ENCODE results near the gene PPTC7.
A peak's percentile ranks its signal among the peaks of the same experiment; 100 is the strongest.
"Not testable (repeated sequence)": the region's sequence is repeated elsewhere in the genome, so short reads cannot be mapped to it uniquely, and the experiment has no call there.

The PPTC7 gene

DNA sequence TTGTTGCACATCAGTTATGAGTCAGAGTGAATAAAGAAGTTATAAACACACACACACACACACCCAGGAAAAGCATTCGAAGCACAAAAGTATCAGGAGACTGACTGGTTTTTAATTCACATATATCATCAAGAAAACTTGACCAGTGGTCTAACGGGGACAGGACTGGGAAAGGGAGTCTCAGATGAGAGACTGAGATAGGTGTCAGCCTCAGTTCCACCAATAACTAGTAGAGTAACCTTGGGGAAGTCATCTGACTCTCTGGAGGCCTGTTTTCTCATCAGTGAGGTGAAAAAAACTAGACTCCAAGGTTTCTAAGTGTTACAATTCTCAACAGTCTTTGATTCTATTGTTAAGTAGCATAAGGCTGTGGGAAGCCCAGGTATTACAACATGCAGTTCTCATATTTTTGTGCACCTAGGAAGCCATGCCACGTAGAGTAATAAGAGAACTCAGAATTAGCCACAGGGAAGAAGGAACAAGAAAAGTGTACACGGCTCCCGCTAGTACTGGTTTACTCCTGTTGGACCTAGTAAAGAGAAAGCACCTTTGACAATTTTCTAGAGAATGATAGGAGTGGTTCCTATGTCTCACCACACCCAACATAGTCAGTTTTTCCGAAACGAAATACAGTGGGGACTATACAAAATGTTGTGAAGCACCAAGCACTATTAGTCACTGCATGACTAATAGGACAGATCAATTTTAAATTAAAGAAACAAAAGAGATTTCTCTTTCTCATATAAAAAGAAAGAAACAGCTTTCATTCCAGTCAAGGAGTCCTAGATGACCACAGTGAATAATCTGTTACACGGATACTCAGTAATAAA lies 5.0 kb downstream of the PPTC7 start:
- Mint-ChIP-seq H3K9me3 (peaks cover 4% of the 10 kb centered on the region), H3K36me3 (ENCODE audit: low read depth) (peaks cover 34% of the 10 kb centered on the region), H3K27me3 (ENCODE audit: low read depth) (no peaks in the 10 kb centered on the region)

DNA sequence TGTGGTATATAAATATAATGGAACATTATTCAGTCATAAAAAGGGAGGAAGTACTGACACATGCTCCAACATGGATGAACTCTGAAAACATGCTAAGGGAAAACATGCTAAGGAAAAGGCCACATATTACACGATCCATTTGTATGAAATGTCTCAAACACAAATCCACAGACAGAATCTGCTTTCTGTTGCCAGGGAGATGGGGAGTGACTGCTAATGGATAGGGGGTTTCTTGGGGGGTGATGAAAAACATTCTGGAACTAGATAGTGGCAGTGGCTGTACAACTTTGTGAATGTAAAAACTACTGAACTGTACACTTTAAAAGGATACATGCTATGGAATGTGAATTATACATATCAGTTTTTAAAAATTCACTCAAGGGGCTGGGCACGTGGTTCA lies 6.6 kb downstream of the PPTC7 start:
- Mint-ChIP-seq H3K4me3 (peak overlapping the region; percentile 62), H3K9me3 (peaks cover 16% of the 10 kb centered on the region), H3K4me1 (ENCODE audit: low read depth) (peaks cover 58% of the 10 kb centered on the region), H3K36me3 (ENCODE audit: low read depth) (peaks cover 42% of the 10 kb centered on the region), H3K27ac (peak overlapping the region; percentile 77), H3K27me3 (ENCODE audit: low read depth) (no peaks in the 10 kb centered on the region)
- DNase-seq (ENCODE audit: low spot score), result no peak

More for the DNA sequence above, 5.0 kb downstream of the PPTC7 start:
- peak overlapping the region; percentile 100 for H3K27ac Mint-ChIP-seq
- H3K4me3 Mint-ChIP-seq, result peak overlapping the region; percentile 98
- DNase-seq (ENCODE audit: low spot score), result peak; percentile 68
- H3K4me1 Mint-ChIP-seq (ENCODE audit: low read depth), result peaks cover 60% of the 10 kb centered on the region

DNA sequence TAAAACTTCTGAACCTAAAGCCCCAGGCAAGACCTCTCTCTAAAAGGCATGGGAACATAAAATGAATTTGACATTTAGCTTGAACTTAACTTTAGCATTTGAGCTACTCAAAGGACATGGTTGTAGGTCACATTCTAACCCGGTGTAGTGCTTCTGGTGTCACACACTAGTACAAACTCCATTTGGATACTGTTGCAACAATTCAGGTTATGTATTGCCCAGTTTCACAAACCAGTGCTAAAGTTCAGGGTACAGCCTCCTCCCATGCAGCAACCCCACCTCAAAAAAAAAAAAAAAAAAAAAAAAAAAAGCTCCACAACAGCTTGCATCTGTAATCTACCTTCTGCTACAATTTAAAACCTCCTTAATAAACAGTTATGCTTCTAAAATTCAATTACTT lies 7.8 kb downstream of the PPTC7 start:
- Mint-ChIP-seq H3K4me3 (no peak overlapping the region), H3K9me3 (peaks cover 19% of the 10 kb centered on the region), H3K4me1 (ENCODE audit: low read depth) (peaks cover 46% of the 10 kb centered on the region), H3K27ac (peak overlapping the region; percentile 24), H3K36me3 (ENCODE audit: low read depth) (peaks cover 41% of the 10 kb centered on the region), H3K27me3 (ENCODE audit: low read depth) (no peaks in the 10 kb centered on the region)
- no peak for DNase-seq (ENCODE audit: low spot score)

DNA sequence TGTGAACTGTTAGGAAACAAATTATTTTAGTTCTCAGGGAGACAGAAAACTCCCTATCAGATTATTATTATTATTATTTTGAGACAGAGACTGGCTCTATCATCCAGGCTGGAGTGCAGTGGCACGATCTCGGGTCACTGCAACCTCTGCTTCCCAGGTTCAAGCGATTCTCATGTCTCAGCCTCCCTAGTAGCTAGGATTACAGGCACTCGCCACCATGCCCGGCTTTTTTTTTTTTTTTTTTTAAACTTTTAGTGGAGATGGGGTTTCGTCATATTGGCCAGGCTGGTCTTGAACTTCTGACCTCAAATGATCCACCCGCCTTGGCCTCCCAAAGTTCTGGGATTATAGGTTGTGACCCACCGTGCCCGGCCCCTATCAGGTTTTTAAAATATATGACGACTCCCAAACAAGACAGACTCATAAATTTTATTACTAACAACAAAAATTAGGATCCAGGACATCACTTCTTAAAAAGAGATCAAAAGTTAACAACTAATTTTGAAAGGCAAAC lies 8.3 kb downstream of the PPTC7 start:
- Mint-ChIP-seq H3K4me1 (ENCODE audit: low read depth) (peaks cover 43% of the 10 kb centered on the region), H3K36me3 (ENCODE audit: low read depth) (peaks cover 42% of the 10 kb centered on the region), H3K9me3 (peaks cover 22% of the 10 kb centered on the region)
- not testable (repeated sequence) for H3K27me3 Mint-ChIP-seq (ENCODE audit: low read depth); H3K27ac Mint-ChIP-seq; H3K4me3 Mint-ChIP-seq; DNase-seq (ENCODE audit: low spot score)

DNA sequence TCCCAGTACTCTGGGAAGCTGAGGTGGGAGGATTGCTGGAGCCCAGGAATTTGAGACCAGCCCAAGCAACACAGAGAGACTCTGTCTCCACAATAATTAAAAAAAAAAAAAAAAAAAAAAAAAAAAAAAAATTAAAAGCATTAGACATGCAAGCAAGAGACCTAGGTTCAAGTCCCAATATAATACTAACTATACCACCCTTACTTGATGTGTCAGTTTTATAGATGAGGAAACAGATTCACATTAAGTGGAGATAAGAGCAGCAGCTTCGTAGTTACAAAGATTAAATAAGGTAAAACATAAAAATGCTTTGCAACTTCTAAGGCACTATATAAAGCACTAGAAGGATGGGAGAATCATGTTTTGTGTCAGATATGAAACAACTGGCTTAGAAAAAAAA lies 9.1 kb downstream of the PPTC7 start:
- no peak overlapping the region for H3K27ac Mint-ChIP-seq
- DNase-seq (ENCODE audit: low spot score), result no peak
- no peak overlapping the region for H3K4me3 Mint-ChIP-seq
- peaks cover 46% of the 10 kb centered on the region for H3K36me3 Mint-ChIP-seq (ENCODE audit: low read depth)
- peaks cover 26% of the 10 kb centered on the region for H3K9me3 Mint-ChIP-seq
- peaks cover 37% of the 10 kb centered on the region for H3K4me1 Mint-ChIP-seq (ENCODE audit: low read depth)
- no peaks in the 10 kb centered on the region for H3K27me3 Mint-ChIP-seq (ENCODE audit: low read depth)

DNA sequence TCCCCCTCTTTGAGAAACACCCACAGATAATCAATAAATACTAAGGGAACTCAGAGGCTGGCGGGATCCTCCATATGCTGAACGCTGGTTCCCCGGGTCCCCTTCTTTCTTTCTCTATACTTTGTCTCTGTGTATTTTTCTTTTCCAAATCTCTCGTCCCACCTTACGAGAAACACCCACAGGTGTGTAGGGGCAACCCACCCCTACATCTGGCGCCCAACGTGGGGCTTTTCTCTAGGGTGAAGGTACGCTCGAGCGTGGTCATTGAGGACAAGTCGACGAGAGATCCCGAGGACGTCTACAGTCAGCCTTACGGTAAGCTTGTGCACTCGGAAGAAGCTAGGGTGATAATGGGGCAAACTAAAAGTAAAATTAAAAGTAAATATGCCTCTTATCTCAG lies 12.3 kb downstream of the PPTC7 start:
- DNase-seq (ENCODE audit: low spot score); H3K27ac Mint-ChIP-seq; H3K4me3 Mint-ChIP-seq; H3K27me3 Mint-ChIP-seq (ENCODE audit: low read depth): not testable (repeated sequence)
- H3K36me3 Mint-ChIP-seq (ENCODE audit: low read depth), result peaks cover 52% of the 10 kb centered on the region
- H3K4me1 Mint-ChIP-seq (ENCODE audit: low read depth), result peaks cover 30% of the 10 kb centered on the region
- peaks cover 31% of the 10 kb centered on the region for H3K9me3 Mint-ChIP-seq

DNA sequence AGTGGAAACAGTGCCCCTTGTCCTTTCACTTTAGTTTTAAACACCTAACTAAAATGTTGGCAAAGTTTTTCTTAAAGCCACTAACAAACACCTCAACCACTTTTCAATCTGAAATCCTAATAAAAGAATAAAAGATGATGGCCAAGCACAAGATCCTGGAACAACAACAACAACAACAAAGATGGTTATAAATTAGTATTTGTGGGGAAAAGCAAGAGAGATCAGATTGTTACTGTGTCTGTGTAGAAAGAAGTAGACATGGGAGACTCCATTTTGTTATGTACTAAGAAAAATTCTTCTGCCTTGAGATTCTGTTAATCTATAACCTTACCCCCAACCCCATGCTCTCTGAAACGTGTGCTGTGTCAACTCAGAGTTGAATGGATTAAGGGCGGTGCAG lies 13.3 kb downstream of the PPTC7 start:
- not testable (repeated sequence) for H3K27ac Mint-ChIP-seq; H3K4me3 Mint-ChIP-seq; H3K27me3 Mint-ChIP-seq (ENCODE audit: low read depth); DNase-seq (ENCODE audit: low spot score)
- peaks cover 29% of the 10 kb centered on the region for H3K4me1 Mint-ChIP-seq (ENCODE audit: low read depth)
- H3K36me3 Mint-ChIP-seq (ENCODE audit: low read depth), result peaks cover 46% of the 10 kb centered on the region
- peaks cover 31% of the 10 kb centered on the region for H3K9me3 Mint-ChIP-seq

DNA sequence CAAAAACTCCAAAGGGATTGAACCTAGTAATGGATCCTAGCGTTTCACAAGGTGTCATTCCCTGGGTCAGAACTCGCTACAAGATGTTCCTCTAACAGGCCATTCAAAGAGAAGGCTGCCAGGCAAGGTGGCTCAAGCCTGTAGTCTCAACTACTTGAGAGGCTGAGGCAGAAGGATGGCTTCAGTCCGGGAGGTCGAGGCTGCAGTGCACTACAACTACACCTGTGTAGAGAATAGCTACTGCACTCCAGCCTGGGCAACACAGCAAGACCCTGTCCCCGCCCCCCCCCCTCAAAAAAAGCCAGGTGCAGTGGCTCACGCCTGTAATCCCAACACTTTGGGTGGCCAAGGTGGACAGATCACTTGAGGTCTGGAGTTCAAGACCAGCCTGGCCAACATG lies 14.4 kb downstream of the PPTC7 start:
- H3K4me1 Mint-ChIP-seq (ENCODE audit: low read depth), result peaks cover 32% of the 10 kb centered on the region
- H3K36me3 Mint-ChIP-seq (ENCODE audit: low read depth), result peaks cover 49% of the 10 kb centered on the region
- H3K9me3 Mint-ChIP-seq, result peaks cover 31% of the 10 kb centered on the region
- no peak overlapping the region for H3K27ac Mint-ChIP-seq
- no peak for DNase-seq (ENCODE audit: low spot score)
- H3K27me3 Mint-ChIP-seq (ENCODE audit: low read depth), result no peaks in the 10 kb centered on the region
- H3K4me3 Mint-ChIP-seq, result no peak overlapping the region

DNA sequence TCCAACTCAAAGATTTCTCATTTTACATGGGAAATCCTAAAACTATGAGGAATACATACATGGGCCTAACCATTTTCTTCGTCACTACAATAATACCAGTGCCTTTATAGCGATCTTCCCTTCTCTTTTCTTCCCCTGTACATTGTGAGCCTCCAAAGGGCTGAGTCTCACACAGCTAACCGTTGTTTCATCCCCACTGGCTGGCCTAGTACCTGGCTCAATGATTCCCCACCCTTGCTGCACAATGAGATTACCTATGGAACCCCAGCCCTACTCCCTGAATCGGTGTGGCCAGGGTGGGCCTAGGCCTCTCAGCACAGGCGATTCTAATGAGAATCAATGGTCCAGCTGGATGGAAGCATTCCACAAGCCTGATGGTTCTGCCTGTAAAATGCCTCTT lies 16.1 kb downstream of the PPTC7 start:
- Mint-ChIP-seq H3K9me3 (peaks cover 20% of the 10 kb centered on the region), H3K4me1 (ENCODE audit: low read depth) (peaks cover 36% of the 10 kb centered on the region), H3K27me3 (ENCODE audit: low read depth) (no peaks in the 10 kb centered on the region), H3K4me3 (no peak overlapping the region), H3K36me3 (ENCODE audit: low read depth) (peaks cover 38% of the 10 kb centered on the region), H3K27ac (no peak overlapping the region)
- no peak for DNase-seq (ENCODE audit: low spot score)

DNA sequence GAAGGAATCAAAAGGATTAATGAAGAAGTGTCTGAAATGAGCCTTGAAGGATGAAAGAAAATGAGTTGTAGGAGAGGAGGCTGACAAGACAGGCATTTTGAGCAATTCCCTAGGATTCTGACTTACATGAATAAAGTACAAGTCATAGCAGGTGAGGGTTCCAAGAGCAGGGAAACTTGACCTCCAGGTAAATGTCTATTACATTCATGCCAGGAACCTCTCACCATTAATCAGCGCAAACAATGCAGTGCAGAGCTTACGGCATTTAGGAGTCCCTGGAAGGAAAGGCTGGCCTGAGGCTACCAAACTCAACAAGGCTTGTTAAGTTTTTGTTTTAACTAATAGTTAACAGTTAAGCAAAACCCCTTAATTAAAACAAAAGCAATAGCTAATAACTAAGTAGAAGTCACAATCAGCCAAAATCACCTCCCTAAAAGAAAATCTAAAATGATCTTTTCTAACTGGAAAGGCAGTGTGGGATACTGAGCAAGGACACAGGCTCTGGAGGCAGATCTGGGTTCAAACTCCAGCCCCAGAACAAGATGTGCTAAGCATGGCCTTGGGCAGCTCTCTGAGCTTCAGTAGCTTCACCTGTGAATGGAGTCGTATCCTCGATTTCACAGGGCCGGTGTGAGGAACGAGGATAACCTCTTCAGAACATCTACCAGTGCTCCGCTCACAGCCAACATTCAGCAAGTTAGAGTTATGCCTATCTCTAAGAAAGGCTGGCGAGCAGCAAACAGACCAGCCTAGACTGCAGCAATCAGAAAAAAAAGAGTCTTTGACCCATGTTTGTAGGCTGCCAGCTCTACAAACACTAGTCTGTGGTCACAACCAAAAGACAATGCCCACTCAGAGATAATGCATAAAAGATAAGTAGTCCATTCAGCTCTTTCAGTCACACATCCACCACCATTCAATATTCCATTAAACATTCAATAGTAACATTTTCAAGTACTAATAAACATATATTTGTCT lies 16.9 kb downstream of the PPTC7 start:
- Mint-ChIP-seq H3K36me3 (ENCODE audit: low read depth) (peaks cover 34% of the 10 kb centered on the region), H3K27me3 (ENCODE audit: low read depth) (no peaks in the 10 kb centered on the region), H3K9me3 (peaks cover 12% of the 10 kb centered on the region), H3K4me3 (no peak overlapping the region), H3K4me1 (ENCODE audit: low read depth) (peaks cover 41% of the 10 kb centered on the region), H3K27ac (peak overlapping the region; percentile 64)
- no peak for DNase-seq (ENCODE audit: low spot score)

DNA sequence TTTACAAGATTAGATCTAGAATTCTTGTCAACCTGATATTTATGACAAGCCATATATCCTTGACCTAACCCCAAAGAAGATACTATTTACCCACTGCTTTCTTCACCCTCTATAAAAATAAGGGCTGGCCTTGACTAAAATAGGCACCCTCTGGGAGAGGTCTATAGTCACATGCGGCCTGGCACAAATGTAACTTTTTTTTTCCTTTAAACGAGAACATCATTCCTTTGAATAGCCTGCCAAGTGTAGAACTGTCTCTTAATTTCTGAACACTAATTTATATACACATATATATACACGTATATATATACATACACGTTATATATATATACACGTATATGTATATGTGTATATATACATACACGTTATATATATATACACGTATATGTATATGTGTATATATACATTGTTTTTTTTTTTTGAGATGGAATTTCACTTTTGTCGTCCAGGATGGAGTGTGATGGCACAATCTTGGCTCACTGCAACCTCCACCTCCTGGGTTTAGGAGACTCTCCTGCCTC lies 18.6 kb downstream of the PPTC7 start:
- DNase-seq (ENCODE audit: low spot score), result no peak
- Mint-ChIP-seq H3K36me3 (ENCODE audit: low read depth) (peaks cover 36% of the 10 kb centered on the region), H3K27me3 (ENCODE audit: low read depth) (no peaks in the 10 kb centered on the region), H3K27ac (peak overlapping the region; percentile 84), H3K9me3 (peaks cover 7% of the 10 kb centered on the region), H3K4me3 (no peak overlapping the region), H3K4me1 (ENCODE audit: low read depth) (peaks cover 45% of the 10 kb centered on the region)

DNA sequence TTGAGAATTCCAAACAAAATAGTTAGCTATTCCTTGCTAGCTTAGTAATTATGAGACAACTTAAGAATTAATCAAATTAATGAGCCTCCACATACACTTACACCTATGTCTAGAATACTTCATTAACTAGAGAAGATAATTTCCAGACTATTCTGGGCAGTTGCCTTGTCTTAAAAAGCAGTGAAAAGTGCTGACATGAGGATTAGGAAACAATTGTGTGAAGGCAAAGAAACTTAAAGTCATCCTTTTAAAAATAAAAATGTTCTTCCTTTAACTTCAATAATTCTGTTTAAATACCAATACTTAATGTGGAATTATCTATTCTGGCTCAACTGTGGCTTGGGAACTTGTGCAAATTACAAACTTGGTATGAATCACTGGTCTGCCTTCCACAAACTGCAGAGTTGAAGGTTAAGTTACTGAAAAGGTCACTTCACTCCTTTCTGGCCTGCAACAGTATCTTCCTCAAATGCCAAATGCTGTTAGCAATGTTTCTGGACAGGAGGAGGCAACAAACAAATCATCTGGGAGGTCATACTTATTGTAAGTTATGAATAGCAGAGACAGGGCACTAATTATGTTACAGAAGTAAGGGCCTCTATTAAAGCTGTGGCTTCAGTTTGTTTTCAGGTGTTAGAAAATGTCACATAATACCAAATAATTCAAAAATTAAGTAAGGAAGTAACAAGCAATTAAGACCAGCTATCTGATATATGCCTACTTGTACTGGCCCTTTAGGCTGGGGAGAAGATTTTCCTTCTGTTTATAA lies 19.2 kb downstream of the PPTC7 start:
- Mint-ChIP-seq H3K27me3 (ENCODE audit: low read depth) (no peaks in the 10 kb centered on the region), H3K36me3 (ENCODE audit: low read depth) (peaks cover 37% of the 10 kb centered on the region), H3K27ac (peak overlapping the region; percentile 84), H3K9me3 (peaks cover 5% of the 10 kb centered on the region), H3K4me3 (no peak overlapping the region), H3K4me1 (ENCODE audit: low read depth) (peaks cover 45% of the 10 kb centered on the region)
- no peak for DNase-seq (ENCODE audit: low spot score)

DNA sequence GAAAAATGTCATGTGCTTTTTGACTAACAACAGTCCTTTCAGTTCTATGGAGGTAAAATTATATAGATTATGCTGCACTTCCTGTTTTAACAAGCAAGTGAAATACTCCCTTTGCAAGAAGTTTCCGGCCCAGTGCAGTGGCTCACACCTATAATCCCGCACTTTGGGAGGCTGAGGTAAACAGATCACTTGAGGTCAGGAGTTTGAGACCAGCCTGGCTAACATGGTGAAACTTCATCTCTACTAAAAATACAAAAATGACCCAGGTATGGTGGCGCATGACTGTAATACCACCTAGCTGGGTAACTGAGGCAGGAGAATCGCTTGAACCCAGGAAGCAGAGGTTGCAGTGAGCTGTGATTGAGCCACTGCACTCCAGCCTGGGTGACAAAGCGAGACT lies 20.7 kb downstream of the PPTC7 start:
- not testable (repeated sequence) for H3K27me3 Mint-ChIP-seq (ENCODE audit: low read depth)
- Mint-ChIP-seq H3K36me3 (ENCODE audit: low read depth) (peaks cover 37% of the 10 kb centered on the region), H3K4me1 (ENCODE audit: low read depth) (peaks cover 42% of the 10 kb centered on the region), H3K4me3 (peak overlapping the region; percentile 77), H3K9me3 (peaks cover 10% of the 10 kb centered on the region), H3K27ac (peak overlapping the region; percentile 94)
- DNase-seq (ENCODE audit: low spot score), result peak; percentile 49
